ENCODE data around the gene ANKS3.

ANKS3 gene

DNA sequence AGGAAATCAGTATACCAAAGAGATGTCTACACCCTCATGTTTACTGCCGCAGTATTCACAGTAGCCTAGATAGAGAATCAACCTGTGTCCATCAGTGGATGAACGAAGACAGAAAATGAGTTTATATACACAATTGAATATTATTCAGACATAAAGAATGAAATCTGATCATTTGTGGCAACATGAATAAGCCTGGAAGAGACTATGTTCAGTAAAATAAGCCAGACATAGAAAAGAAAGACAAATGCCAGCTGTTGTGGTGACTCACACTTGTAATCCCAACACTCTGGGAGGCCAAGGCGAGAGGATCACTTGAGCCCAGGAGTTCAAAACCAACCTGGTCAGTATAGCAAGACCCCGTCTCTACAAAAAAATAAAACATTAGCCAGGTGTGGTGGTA lies 24.6 kb downstream of the ANKS3 start:
- ChIA-PET CTCF (interaction anchor here (0.7 to 1.5 kb wide), 3 partner anchors 16 to 246 kb away, joined by 3 to 4 read pairs (median 3); no protein-coding TSS in a partner anchor), POLR2A (no interaction called here)
- H3K9me3 ChIP-seq (ENCODE audit: control insufficient read depth, insufficient read depth, low read depth, low read length), result no peaks in the 10 kb centered on the region
- peaks cover 26 to 61% of the 10 kb centered on the region in 2 experiments; a peak in 2 of 3 replicates for H3K36me3 ChIP-seq (ENCODE audit: control insufficient read depth in 2 of 2, insufficient read depth in 1 of 2, low read length in 2 of 2)
- H3K4me1 ChIP-seq (ENCODE audit: control insufficient read depth, insufficient read depth, low read length), result no peaks in the 10 kb centered on the region
- no peak overlapping the region for H3K4me3 ChIP-seq (ENCODE audit: low read depth, low read length)
- no peak overlapping the region for H3K27ac ChIP-seq (ENCODE audit: extremely low read depth, low read depth, low read length)
- TF ChIP-seq ZNF202 (tag by site-specific recombination; IDR thresholded peaks at IDR 0.05; ENCODE audit: borderline replicate concordance) (no peak), WT1 (tag by site-specific recombination; IDR thresholded peaks at IDR 0.05) (no peak), ZNF785 (tag by site-specific recombination; IDR thresholded peaks at IDR 0.05) (no peak), ZBTB48 (tag by site-specific recombination; IDR thresholded peaks at IDR 0.05) (no peak), ZBTB21 (tag by site-specific recombination; IDR thresholded peaks at IDR 0.05) (no peak), ZNF510 (tag by site-specific recombination; IDR thresholded peaks at IDR 0.05; ENCODE audit: insufficient replicate concordance) (no peak), ZFHX2 (tag by site-specific recombination; conservative IDR thresholded peaks at IDR 0.05) (no peak)
- TF ChIP-seq, protein P1, sequence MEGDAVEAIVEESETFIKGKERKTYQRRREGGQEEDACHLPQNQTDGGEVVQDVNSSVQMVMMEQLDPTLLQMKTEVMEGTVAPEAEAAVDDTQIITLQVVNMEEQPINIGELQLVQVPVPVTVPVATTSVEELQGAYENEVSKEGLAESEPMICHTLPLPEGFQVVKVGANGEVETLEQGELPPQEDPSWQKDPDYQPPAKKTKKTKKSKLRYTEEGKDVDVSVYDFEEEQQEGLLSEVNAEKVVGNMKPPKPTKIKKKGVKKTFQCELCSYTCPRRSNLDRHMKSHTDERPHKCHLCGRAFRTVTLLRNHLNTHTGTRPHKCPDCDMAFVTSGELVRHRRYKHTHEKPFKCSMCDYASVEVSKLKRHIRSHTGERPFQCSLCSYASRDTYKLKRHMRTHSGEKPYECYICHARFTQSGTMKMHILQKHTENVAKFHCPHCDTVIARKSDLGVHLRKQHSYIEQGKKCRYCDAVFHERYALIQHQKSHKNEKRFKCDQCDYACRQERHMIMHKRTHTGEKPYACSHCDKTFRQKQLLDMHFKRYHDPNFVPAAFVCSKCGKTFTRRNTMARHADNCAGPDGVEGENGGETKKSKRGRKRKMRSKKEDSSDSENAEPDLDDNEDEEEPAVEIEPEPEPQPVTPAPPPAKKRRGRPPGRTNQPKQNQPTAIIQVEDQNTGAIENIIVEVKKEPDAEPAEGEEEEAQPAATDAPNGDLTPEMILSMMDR (tag by site-specific recombination; IDR thresholded peaks at IDR 0.05), result no peak

DNA sequence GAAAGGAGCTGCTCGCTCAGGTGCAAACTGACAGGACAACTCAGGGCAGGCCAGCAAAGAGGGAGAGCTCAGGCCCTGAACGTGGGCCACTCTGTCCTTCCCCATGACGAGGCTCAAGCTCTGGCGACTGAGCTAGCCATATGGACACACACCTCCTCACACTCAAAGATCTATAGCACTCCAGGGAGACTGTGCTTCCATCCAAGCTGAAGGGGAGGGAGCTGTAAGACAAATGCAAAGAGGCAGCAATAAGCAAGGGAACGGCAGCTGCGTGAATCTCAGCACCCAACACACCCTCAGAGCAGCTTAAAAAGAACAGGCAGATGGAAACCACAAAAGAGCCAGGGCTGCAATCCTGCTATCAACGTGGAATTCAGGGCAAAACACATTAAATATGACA lies 27.2 kb downstream of the ANKS3 start:
- ChIA-PET CTCF (interaction anchor here (0.6 to 0.7 kb wide), 3 partner anchors 14 to 234 kb away, joined by 3 read pairs; no protein-coding TSS in a partner anchor), POLR2A (no interaction called here)
- Histone ChIP-seq H3K27ac (ENCODE audit: extremely low read depth, low read depth, low read length) (no peak overlapping the region), H3K36me3 (ENCODE audit: control insufficient read depth in 2 of 2, insufficient read depth in 1 of 2, low read length in 2 of 2) (peaks cover 26 to 58% of the 10 kb centered on the region in 2 experiments; a peak in 2 of 3 replicates), H3K9me3 (ENCODE audit: control insufficient read depth, insufficient read depth, low read depth, low read length) (no peaks in the 10 kb centered on the region), H3K4me3 (ENCODE audit: low read depth, low read length) (no peak overlapping the region), H3K4me1 (ENCODE audit: control insufficient read depth, insufficient read depth, low read length) (no peaks in the 10 kb centered on the region)
- TF ChIP-seq, protein P2, sequence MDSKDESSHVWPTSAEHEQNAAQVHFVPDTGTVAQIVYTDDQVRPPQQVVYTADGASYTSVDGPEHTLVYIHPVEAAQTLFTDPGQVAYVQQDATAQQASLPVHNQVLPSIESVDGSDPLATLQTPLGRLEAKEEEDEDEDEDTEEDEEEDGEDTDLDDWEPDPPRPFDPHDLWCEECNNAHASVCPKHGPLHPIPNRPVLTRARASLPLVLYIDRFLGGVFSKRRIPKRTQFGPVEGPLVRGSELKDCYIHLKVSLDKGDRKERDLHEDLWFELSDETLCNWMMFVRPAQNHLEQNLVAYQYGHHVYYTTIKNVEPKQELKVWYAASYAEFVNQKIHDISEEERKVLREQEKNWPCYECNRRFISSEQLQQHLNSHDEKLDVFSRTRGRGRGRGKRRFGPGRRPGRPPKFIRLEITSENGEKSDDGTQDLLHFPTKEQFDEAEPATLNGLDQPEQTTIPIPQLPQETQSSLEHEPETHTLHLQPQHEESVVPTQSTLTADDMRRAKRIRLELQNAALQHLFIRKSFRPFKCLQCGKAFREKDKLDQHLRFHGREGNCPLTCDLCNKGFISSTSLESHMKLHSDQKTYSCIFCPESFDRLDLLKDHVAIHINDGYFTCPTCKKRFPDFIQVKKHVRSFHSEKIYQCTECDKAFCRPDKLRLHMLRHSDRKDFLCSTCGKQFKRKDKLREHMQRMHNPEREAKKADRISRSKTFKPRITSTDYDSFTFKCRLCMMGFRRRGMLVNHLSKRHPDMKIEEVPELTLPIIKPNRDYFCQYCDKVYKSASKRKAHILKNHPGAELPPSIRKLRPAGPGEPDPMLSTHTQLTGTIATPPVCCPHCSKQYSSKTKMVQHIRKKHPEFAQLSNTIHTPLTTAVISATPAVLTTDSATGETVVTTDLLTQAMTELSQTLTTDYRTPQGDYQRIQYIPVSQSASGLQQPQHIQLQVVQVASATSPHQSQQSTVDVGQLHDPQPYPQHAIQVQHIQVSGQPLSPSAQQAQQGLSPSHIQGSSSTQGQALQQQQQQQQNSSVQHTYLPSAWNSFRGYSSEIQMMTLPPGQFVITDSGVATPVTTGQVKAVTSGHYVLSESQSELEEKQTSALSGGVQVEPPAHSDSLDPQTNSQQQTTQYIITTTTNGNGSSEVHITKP (tag by site-specific recombination; IDR thresholded peaks at IDR 0.05), result no peak
- no peak for TF ChIP-seq MYNN (tag by site-specific recombination; IDR thresholded peaks at IDR 0.05; ENCODE audit: borderline replicate concordance)
- TF ChIP-seq ZNF274 (IDR thresholded peaks at IDR 0.05; ENCODE audit: low read length), result no peak
- TF ChIP-seq ZNF274 (tag by site-specific recombination; IDR thresholded peaks at IDR 0.05; ENCODE audit: borderline replicate concordance), result no peak
- TF ChIP-seq SCRT2 (tag by site-specific recombination; IDR thresholded peaks at IDR 0.05), result no peak
- no peak for TF ChIP-seq MZF1 (tag by site-specific recombination; IDR thresholded peaks at IDR 0.05; ENCODE audit: borderline replicate concordance)
- TF ChIP-seq ZNF23 (tag by site-specific recombination; IDR thresholded peaks at IDR 0.05; ENCODE audit: borderline replicate concordance), result no peak
- no peak for TF ChIP-seq ZNF629 (tag by site-specific recombination; IDR thresholded peaks at IDR 0.05)
- no peak for TF ChIP-seq ZNF473 (tag by site-specific recombination; IDR thresholded peaks at IDR 0.05)
- no peak for TF ChIP-seq ZNF114 (tag by site-specific recombination; IDR thresholded peaks at IDR 0.05)
